Measurements from ENCODE around the gene ALCAM.
A peak's percentile ranks its signal among the peaks of the same experiment; 100 is the strongest.

The ALCAM gene

DNA sequence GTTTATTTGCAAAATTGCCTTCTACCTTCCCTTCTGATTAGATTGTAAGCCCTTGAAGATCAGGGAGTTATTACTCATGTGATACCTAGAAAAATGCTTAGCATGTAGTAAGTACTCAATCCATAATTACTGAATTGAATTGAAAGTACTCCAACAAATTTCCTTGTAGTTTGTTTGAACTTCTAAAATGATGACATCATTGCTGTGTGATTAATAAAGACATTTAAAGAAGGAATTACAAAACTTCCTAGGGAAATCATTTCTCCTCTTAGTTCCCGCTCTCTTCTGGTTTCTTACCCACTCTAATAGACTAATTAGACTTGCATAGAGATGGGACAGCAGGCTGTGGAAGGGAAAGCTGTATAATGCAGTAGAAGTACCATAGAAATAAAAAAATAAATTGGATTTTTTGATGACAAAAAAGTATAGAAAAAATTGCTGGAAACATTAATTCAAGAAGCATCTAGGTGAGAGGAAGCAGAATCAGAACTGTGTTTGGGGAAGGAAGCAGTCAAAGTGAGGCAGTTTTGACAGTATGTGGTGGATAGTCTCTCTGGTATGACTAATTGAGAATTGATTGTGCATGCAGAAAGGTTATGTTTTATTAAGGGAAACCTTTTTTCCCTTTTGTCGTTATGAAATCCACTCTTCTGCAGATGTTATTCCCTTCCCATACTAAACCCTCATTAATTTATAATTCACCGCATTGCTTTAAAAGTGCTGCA is 93.0 kb downstream of the ALCAM start:
- no peak overlapping the region for H2BK5ac ChIP-seq (ENCODE audit: low read depth, low read length, poor library complexity)
- no peaks in the 10 kb centered on the region for H3K79me2 ChIP-seq (ENCODE audit: control insufficient read depth, insufficient read depth, low read length, poor library complexity)
- no peak overlapping the region for H2BK12ac ChIP-seq (ENCODE audit: low read length)
- H4K91ac ChIP-seq (ENCODE audit: low read depth, low read length) = no peak overlapping the region
- no peak overlapping the region for H4K12ac ChIP-seq (ENCODE audit: low read depth, low read length)
- H3K18ac ChIP-seq (ENCODE audit: low read length) = no peak overlapping the region
- H3K36me3 ChIP-seq (ENCODE audit: control insufficient read depth in 1 of 2, insufficient read depth in 2 of 2, low read length in 2 of 2) = no peaks in the 10 kb centered on the region
- no peak overlapping the region for H3K4ac ChIP-seq (ENCODE audit: low read depth, low read length)
- H3K14ac ChIP-seq (ENCODE audit: low read length) = no peak overlapping the region
- no peak overlapping the region for H2AFZ ChIP-seq (ENCODE audit: insufficient read depth, low read length, poor library complexity)
- H3K9ac ChIP-seq (ENCODE audit: low read length) = no peak overlapping the region
- H3K9me3 ChIP-seq (ENCODE audit: insufficient read depth, low read depth, low read length) = no peaks in the 10 kb centered on the region
- H3K27ac ChIP-seq (ENCODE audit: low read depth, low read length) = no peak overlapping the region
- no peaks in the 10 kb centered on the region for H3K27me3 ChIP-seq (ENCODE audit: insufficient read depth, low read length)
- no peak overlapping the region for H4K8ac ChIP-seq (ENCODE audit: low read depth, low read length)
- DNase-seq = peak in 1 of 2 donors; percentile 8
- 100% methylated on average over 1 of the region's 3 CpGs for WGBS (ENCODE audit: extremely low coverage, insufficient coverage, insufficient read length)
- H3K23ac ChIP-seq (ENCODE audit: low read length) = no peak overlapping the region
- no peak overlapping the region for H3K4me3 ChIP-seq (ENCODE audit: low read depth, low read length)
- H3K79me1 ChIP-seq (ENCODE audit: low read length) = no peaks in the 10 kb centered on the region
- no peak overlapping the region for H3K4me2 ChIP-seq (ENCODE audit: low read length)
- no peak overlapping the region for H2BK120ac ChIP-seq (ENCODE audit: insufficient read depth, low read length, poor library complexity)
- no peaks in the 10 kb centered on the region for H3K4me1 ChIP-seq (ENCODE audit: control insufficient read depth in 1 of 2, insufficient read depth in 2 of 2, low read length in 2 of 2)
- H2AK5ac ChIP-seq (ENCODE audit: low read length) = no peak overlapping the region

GRCh38 chr3:105463620-105464019 is 96.9 kb downstream of the ALCAM start:
- Histone ChIP-seq H2BK5ac (ENCODE audit: low read depth, low read length, poor library complexity) (no peak overlapping the region), H3K36me3 (ENCODE audit: control insufficient read depth in 1 of 2, insufficient read depth in 2 of 2, low read length in 2 of 2) (no peaks in the 10 kb centered on the region), H3K18ac (ENCODE audit: low read length) (no peak overlapping the region), H4K8ac (ENCODE audit: low read depth, low read length) (no peak overlapping the region), H2AK5ac (ENCODE audit: low read length) (no peak overlapping the region), H3K27me3 (ENCODE audit: insufficient read depth, low read length) (no peaks in the 10 kb centered on the region), H2BK12ac (ENCODE audit: low read length) (no peak overlapping the region), H3K4me3 (ENCODE audit: low read depth, low read length) (no peak overlapping the region), H2AFZ (ENCODE audit: insufficient read depth, low read length, poor library complexity) (no peak overlapping the region), H3K79me1 (ENCODE audit: low read length) (peaks cover 2% of the 10 kb centered on the region), H3K4ac (ENCODE audit: low read depth, low read length) (no peak overlapping the region), H2BK120ac (ENCODE audit: insufficient read depth, low read length, poor library complexity) (no peak overlapping the region), H3K23ac (ENCODE audit: low read length) (no peak overlapping the region), H3K4me1 (ENCODE audit: control insufficient read depth in 1 of 2, insufficient read depth in 2 of 2, low read length in 2 of 2) (peaks cover 0 to 2% of the 10 kb centered on the region in 2 experiments), H3K9me3 (ENCODE audit: insufficient read depth, low read depth, low read length) (no peaks in the 10 kb centered on the region), H3K9ac (ENCODE audit: low read length) (no peak overlapping the region), H4K12ac (ENCODE audit: low read depth, low read length) (no peak overlapping the region), H3K4me2 (ENCODE audit: low read length) (no peak overlapping the region), H3K27ac (ENCODE audit: low read depth, low read length) (no peak overlapping the region), H3K14ac (ENCODE audit: low read length) (no peak overlapping the region), H4K91ac (ENCODE audit: low read depth, low read length) (no peak overlapping the region), H3K79me2 (ENCODE audit: control insufficient read depth, insufficient read depth, low read length, poor library complexity) (no peaks in the 10 kb centered on the region)
- no peak for DNase-seq
- no CpG with 5 or more reads among the region's 1 CpG for WGBS (ENCODE audit: extremely low coverage, insufficient coverage, insufficient read length)

DNA sequence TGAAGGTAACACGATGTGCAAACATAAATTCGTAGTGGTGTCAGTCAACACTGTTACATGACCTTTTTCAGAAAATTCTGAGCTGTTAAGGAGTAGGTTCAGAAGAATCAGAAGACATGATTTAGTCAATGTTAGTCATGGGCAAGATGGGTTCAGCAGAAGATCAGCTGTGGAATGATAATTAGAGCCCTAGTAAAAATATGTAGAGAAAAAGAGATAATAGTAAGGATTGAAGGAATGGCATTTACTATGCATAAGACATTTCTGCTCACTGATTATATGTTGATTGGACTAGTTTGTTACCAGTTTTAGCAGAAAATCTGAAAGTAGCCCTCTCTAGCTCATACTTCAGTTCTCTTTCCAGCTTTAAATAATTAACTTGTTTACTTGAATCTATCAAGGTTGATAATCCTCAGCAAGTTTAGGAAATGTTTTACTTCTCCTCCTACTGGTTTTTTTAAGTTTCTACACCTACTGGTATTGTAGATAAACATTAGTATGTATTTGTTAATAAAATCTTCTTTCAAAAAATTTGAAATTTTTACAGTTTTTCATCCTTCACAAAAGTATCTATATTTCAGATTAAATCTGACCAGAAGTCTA is 98.6 kb downstream of the ALCAM start:
- Histone ChIP-seq H3K79me2 (ENCODE audit: control insufficient read depth, insufficient read depth, low read length, poor library complexity) (no peaks in the 10 kb centered on the region), H3K4ac (ENCODE audit: low read depth, low read length) (no peak overlapping the region), H3K27ac (ENCODE audit: low read depth, low read length) (no peak overlapping the region), H2AFZ (ENCODE audit: insufficient read depth, low read length, poor library complexity) (no peak overlapping the region), H3K79me1 (ENCODE audit: low read length) (peaks cover 2% of the 10 kb centered on the region), H3K4me2 (ENCODE audit: low read length) (no peak overlapping the region), H4K12ac (ENCODE audit: low read depth, low read length) (no peak overlapping the region), H3K9me3 (ENCODE audit: insufficient read depth, low read depth, low read length) (no peaks in the 10 kb centered on the region), H2BK5ac (ENCODE audit: low read depth, low read length, poor library complexity) (no peak overlapping the region), H2BK12ac (ENCODE audit: low read length) (no peak overlapping the region), H3K36me3 (ENCODE audit: control insufficient read depth in 1 of 2, insufficient read depth in 2 of 2, low read length in 2 of 2) (no peaks in the 10 kb centered on the region), H3K14ac (ENCODE audit: low read length) (no peak overlapping the region), H3K27me3 (ENCODE audit: insufficient read depth, low read length) (no peaks in the 10 kb centered on the region), H2AK5ac (ENCODE audit: low read length) (no peak overlapping the region), H4K91ac (ENCODE audit: low read depth, low read length) (no peak overlapping the region), H3K4me1 (ENCODE audit: control insufficient read depth in 1 of 2, insufficient read depth in 2 of 2, low read length in 2 of 2) (peaks cover 0 to 2% of the 10 kb centered on the region in 2 experiments), H2BK120ac (ENCODE audit: insufficient read depth, low read length, poor library complexity) (no peak overlapping the region), H3K18ac (ENCODE audit: low read length) (no peak overlapping the region), H3K23ac (ENCODE audit: low read length) (no peak overlapping the region), H4K8ac (ENCODE audit: low read depth, low read length) (no peak overlapping the region), H3K4me3 (ENCODE audit: low read depth, low read length) (no peak overlapping the region), H3K9ac (ENCODE audit: low read length) (no peak overlapping the region)
- peak in 1 of 2 donors; percentile 58 for DNase-seq
- no CpG with 5 or more reads among the region's 2 CpGs for WGBS (ENCODE audit: extremely low coverage, insufficient coverage, insufficient read length)

- Histone ChIP-seq H2BK12ac (ENCODE audit: low read length) (peak overlapping the region; percentile 61), H3K4me2 (ENCODE audit: low read length) (no peak overlapping the region), H3K23ac (ENCODE audit: low read length) (peak overlapping the region; percentile 75)
These were observed 99.4 kb downstream of the ALCAM start for GRCh38 chr3:105466072-105466471.

More at GRCh38 chr3:105466072-105466471, 99.4 kb downstream of the ALCAM start:
- no peak overlapping the region for H3K4ac ChIP-seq (ENCODE audit: low read depth, low read length)
- H3K18ac ChIP-seq (ENCODE audit: low read length) = no peak overlapping the region
- no peak overlapping the region for H2AFZ ChIP-seq (ENCODE audit: insufficient read depth, low read length, poor library complexity)
- H3K9me3 ChIP-seq (ENCODE audit: insufficient read depth, low read depth, low read length) = no peaks in the 10 kb centered on the region
- peak overlapping the region; percentile 39 for H2BK5ac ChIP-seq (ENCODE audit: low read depth, low read length, poor library complexity)
- no peaks in the 10 kb centered on the region for H3K27me3 ChIP-seq (ENCODE audit: insufficient read depth, low read length)
- no peaks in the 10 kb centered on the region for H3K79me2 ChIP-seq (ENCODE audit: control insufficient read depth, insufficient read depth, low read length, poor library complexity)
- H3K14ac ChIP-seq (ENCODE audit: low read length) = no peak overlapping the region
- H3K4me1 ChIP-seq (ENCODE audit: control insufficient read depth in 1 of 2, insufficient read depth in 2 of 2, low read length in 2 of 2) = peaks cover 0 to 2% of the 10 kb centered on the region in 2 experiments
- no peak overlapping the region for H2BK120ac ChIP-seq (ENCODE audit: insufficient read depth, low read length, poor library complexity)
- H3K4me3 ChIP-seq (ENCODE audit: low read depth, low read length) = no peak overlapping the region
- no peak overlapping the region for H4K8ac ChIP-seq (ENCODE audit: low read depth, low read length)
- no peak for DNase-seq
- no peak overlapping the region for H3K9ac ChIP-seq (ENCODE audit: low read length)
- H3K79me1 ChIP-seq (ENCODE audit: low read length) = peaks cover 2% of the 10 kb centered on the region
- H2AK5ac ChIP-seq (ENCODE audit: low read length) = no peak overlapping the region
- H4K91ac ChIP-seq (ENCODE audit: low read depth, low read length) = no peak overlapping the region
- H3K27ac ChIP-seq (ENCODE audit: low read depth, low read length) = no peak overlapping the region
- WGBS (ENCODE audit: extremely low coverage, insufficient coverage, insufficient read length) = no CpG with 5 or more reads among the region's 3 CpGs
- no peak overlapping the region for H4K12ac ChIP-seq (ENCODE audit: low read depth, low read length)
- no peaks in the 10 kb centered on the region for H3K36me3 ChIP-seq (ENCODE audit: control insufficient read depth in 1 of 2, insufficient read depth in 2 of 2, low read length in 2 of 2)

Measured in trophoblast cell (in vitro differentiated cells and primary cell).